HepG2 (cell line): ENCODE results near the gene TTC9. TPM values are rescaled to one million over a fixed set of nuclear protein-coding genes. Genes with fewer than 3 reads are reported as not detected.

Experiments
- ARID3A ChIP-seq: IDR thresholded peaks from 2 replicates; pipeline ENCODE4 v1.6.1; 2012; ENCODE audit warnings: low read depth, low read length, improper control_type of control experiment
- GFI1 ChIP-seq: sonication (generic); formaldehyde crosslinking; IDR thresholded peaks from 2 replicates; pipeline ENCODE4 v1.5.0; 2020; ENCODE audit warnings: missing genetic modification reagents, mild to moderate bottlenecking, borderline replicate concordance
- HMG20A ChIP-seq: IDR thresholded peaks from 2 replicates; pipeline ENCODE4 v1.6.1; 2016; ENCODE audit warnings: borderline replicate concordance
- IRX3 ChIP-seq: sonication (generic); formaldehyde crosslinking; IDR thresholded peaks from 2 replicates; pipeline ENCODE4 v1.8.1; 2023; ENCODE audit warnings: mild to moderate bottlenecking, low read depth, missing genetic modification reagents, borderline replicate concordance
- RBFOX2 ChIP-seq: fragments of 200-400 bp; formaldehyde crosslinking; IDR thresholded peaks from 2 replicates; pipeline ENCODE4 v1.6.1; 2017; ENCODE audit warnings: low read depth, mild to moderate bottlenecking, low read length
- SCMH1 ChIP-seq: sonication (generic); formaldehyde crosslinking; IDR thresholded peaks from 2 replicates; pipeline ENCODE4 v1.9.0; 2021; ENCODE audit warnings: missing genetic modification reagents, mild to moderate bottlenecking, borderline replicate concordance
- SOX13 ChIP-seq, 3 experiments: fragments of 450-650 bp in 1 of 3; sonication (generic) in 1 of 3; formaldehyde crosslinking in 1 of 3; IDR thresholded peaks in 2 of 3; conservative IDR thresholded peaks in 1 of 3; 2 replicates each; pipeline versions ENCODE4 v1.5.0 to v1.6.1; 2016 to 2020; ENCODE audit warnings: antibody characterized with exemption in 1 of 3, mild to moderate bottlenecking in 1 of 3, missing compliant biosample characterization in 1 of 3, missing genetic modification reagents in 1 of 3, moderate library complexity in 1 of 3
- TBX2 ChIP-seq: sonication (generic); formaldehyde crosslinking; IDR thresholded peaks from 2 replicates; pipeline ENCODE4 v1.5.0; 2020; ENCODE audit warnings: missing genetic modification reagents, mild to moderate bottlenecking, borderline replicate concordance
- ZMYM4 ChIP-seq: sonication (generic); formaldehyde crosslinking; IDR thresholded peaks from 2 replicates; pipeline ENCODE4 v1.8.1; 2023; ENCODE audit warnings: mild to moderate bottlenecking, missing genetic modification reagents
- ZNF468 ChIP-seq: sonication (generic); formaldehyde crosslinking; IDR thresholded peaks from 2 replicates; pipeline ENCODE4 v1.8.0; 2022; ENCODE audit warnings: mild to moderate bottlenecking, moderate library complexity, missing genetic modification reagents
- ZNF607 ChIP-seq: sonication (generic); formaldehyde crosslinking; IDR thresholded peaks from 2 replicates; pipeline ENCODE4 v1.5.1; 2020; ENCODE audit warnings: missing genetic modification reagents, mild to moderate bottlenecking, borderline replicate concordance
- ZNF75D ChIP-seq: sonication (generic); formaldehyde crosslinking; IDR thresholded peaks from 2 replicates; pipeline ENCODE4 v1.8.1; 2023; ENCODE audit warnings: missing genetic modification reagents, mild to moderate bottlenecking, borderline replicate concordance
- polyA plus RNA-seq, 8 experiments: library from polyadenylated mRNA; depleted of rRNA in 3 of 8; stranded (reverse) in 7 of 8; unstranded in 1 of 8; fragments of >200 nt; fragmentation: Illumina TruSeq in 4 of 8; extraction: Trizol in 4 of 8; gene quantifications; 2 replicates each; pipeline versions ENCODE4 v1.2.1 to v1.2.3, GENCODE V29; 2011 to 2016; ENCODE audit warnings: low read depth in 4 of 8, missing spikeins in 1 of 8, mixed read lengths in 1 of 8; ENCODE audit not compliant: insufficient read depth in 1 of 8
- total RNA-seq, 5 experiments: library from RNA; depleted of rRNA; stranded (reverse); fragments of >200 nt; fragmentation: Illumina TruSeq; extraction: Trizol; gene quantifications; 2 replicates each; pipeline ENCODE4 v1.2.3, GENCODE V29; 2016; ENCODE audit warnings: low read depth in 1 of 5
- TF ChIP-seq, protein P1 (sequence below), 2 experiments: fragments of 450-650 bp in 1 of 2; sonication (generic) in 1 of 2; formaldehyde crosslinking; IDR thresholded peaks; 2 replicates each; pipeline versions ENCODE4 v1.5.0 to v1.8.0; 2020 to 2022; ENCODE audit warnings: mild to moderate bottlenecking in 1 of 2, missing genetic modification reagents in 1 of 2
- TF ChIP-seq, protein P2 (sequence below): sonication (generic); formaldehyde crosslinking; IDR thresholded peaks from 2 replicates; pipeline ENCODE4 v1.9.0; 2021; ENCODE audit warnings: missing genetic modification reagents, borderline replicate concordance
- TF ChIP-seq, protein P3 (sequence below), 2 experiments: sonication (generic) in 1 of 2; formaldehyde crosslinking in 1 of 2; IDR thresholded peaks; 2 replicates each; pipeline versions ENCODE4 v1.4.0 to v1.6.1; 2016 to 2020; ENCODE audit warnings: borderline replicate concordance in 1 of 2, low read depth in 1 of 2, mild to moderate bottlenecking in 1 of 2, missing genetic modification reagents in 1 of 2

TTC9 gene
- total and polyA plus RNA-seq, 2 of the 13 experiments (the other 11 are each of a cell fraction or from before 2014, with no cell fraction given): 0.13 to 0.30 TPM

GRCh38 chr14:70707138-70708038 is 65.7 kb downstream of the TTC9 start (continued):
- TF ChIP-seq, protein P1, sequence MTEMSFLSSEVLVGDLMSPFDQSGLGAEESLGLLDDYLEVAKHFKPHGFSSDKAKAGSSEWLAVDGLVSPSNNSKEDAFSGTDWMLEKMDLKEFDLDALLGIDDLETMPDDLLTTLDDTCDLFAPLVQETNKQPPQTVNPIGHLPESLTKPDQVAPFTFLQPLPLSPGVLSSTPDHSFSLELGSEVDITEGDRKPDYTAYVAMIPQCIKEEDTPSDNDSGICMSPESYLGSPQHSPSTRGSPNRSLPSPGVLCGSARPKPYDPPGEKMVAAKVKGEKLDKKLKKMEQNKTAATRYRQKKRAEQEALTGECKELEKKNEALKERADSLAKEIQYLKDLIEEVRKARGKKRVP (CRISPR knock-in tag; IDR thresholded peaks at IDR 0.05): no peak
- TF ChIP-seq, protein P2, sequence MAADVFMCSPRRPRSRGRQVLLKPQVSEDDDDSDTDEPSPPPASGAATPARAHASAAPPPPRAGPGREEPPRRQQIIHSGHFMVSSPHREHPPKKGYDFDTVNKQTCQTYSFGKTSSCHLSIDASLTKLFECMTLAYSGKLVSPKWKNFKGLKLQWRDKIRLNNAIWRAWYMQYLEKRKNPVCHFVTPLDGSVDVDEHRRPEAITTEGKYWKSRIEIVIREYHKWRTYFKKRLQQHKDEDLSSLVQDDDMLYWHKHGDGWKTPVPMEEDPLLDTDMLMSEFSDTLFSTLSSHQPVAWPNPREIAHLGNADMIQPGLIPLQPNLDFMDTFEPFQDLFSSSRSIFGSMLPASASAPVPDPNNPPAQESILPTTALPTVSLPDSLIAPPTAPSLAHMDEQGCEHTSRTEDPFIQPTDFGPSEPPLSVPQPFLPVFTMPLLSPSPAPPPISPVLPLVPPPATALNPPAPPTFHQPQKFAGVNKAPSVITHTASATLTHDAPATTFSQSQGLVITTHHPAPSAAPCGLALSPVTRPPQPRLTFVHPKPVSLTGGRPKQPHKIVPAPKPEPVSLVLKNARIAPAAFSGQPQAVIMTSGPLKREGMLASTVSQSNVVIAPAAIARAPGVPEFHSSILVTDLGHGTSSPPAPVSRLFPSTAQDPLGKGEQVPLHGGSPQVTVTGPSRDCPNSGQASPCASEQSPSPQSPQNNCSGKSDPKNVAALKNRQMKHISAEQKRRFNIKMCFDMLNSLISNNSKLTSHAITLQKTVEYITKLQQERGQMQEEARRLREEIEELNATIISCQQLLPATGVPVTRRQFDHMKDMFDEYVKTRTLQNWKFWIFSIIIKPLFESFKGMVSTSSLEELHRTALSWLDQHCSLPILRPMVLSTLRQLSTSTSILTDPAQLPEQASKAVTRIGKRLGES (CRISPR knock-in tag): no peak
- TF ChIP-seq TBX2 (peak; percentile 68), ZNF75D (CRISPR knock-in tag) (no peak), ZMYM4 (CRISPR knock-in tag) (no peak), IRX3 (CRISPR knock-in tag) (no peak), SOX13 (IDR thresholded peaks at IDR 0.05) (no peak), SOX13 (CRISPR knock-in tag; conservative IDR thresholded peaks at IDR 0.05 in 1 of 2, IDR thresholded peaks at IDR 0.05 in 1 of 2) (peak in 1 of 2 experiments; percentile 52; a peak in 1 of 4 replicates), ARID3A (peak; percentile 59; the same call in 1 of the 2 replicates), ZNF468 (CRISPR knock-in tag) (no peak), RBFOX2 (no peak), SCMH1 (CRISPR knock-in tag) (no peak), GFI1 (peak; percentile 38; the same call in 1 of the 2 replicates), HMG20A (CRISPR knock-in tag) (peak; percentile 91), ZNF607 (no peak)
- TF ChIP-seq, protein P3, sequence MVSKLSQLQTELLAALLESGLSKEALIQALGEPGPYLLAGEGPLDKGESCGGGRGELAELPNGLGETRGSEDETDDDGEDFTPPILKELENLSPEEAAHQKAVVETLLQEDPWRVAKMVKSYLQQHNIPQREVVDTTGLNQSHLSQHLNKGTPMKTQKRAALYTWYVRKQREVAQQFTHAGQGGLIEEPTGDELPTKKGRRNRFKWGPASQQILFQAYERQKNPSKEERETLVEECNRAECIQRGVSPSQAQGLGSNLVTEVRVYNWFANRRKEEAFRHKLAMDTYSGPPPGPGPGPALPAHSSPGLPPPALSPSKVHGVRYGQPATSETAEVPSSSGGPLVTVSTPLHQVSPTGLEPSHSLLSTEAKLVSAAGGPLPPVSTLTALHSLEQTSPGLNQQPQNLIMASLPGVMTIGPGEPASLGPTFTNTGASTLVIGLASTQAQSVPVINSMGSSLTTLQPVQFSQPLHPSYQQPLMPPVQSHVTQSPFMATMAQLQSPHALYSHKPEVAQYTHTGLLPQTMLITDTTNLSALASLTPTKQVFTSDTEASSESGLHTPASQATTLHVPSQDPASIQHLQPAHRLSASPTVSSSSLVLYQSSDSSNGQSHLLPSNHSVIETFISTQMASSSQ (IDR thresholded peaks at IDR 0.05; ENCODE audit: low read depth): peak; percentile 26; the same call in 1 of the 2 replicates
- TF ChIP-seq, protein P3 (CRISPR knock-in tag; IDR thresholded peaks at IDR 0.05; ENCODE audit: borderline replicate concordance): peak; percentile 71
